IMR-90 (cell line): ENCODE data around the gene ATP1B1. TPM values are rescaled to one million over a fixed set of nuclear protein-coding genes. Genes with fewer than 3 reads are reported as not detected.

Source experiments
- ATAC-seq: fragments of 200-7000 bp; cut with Tn5 transposase; 2 replicates; pipeline ENCODE4 v1.9.1; 2020; ENCODE audit warnings: low read depth, mild to moderate bottlenecking, moderate library complexity
- BruUV-seq: library from RNA; stranded (reverse); fragments of 400-500 nt; replicated peaks from 2 replicates; lab custom pipeline; 2021; lab: Mats Ljungman, UMichigan
- CTCF ChIA-PET: fragments of 300-600 bp; formaldehyde crosslinking; extraction: SDS; loops from one replicate; lab custom pipeline; 2021; ENCODE audit warnings: antibody characterized with exemption; lab: Yijun Ruan, JAX
- POLR2A ChIA-PET: fragments of 300-600 bp; sonication (Branson Sonifier 250); formaldehyde crosslinking; loops from one replicate; lab custom pipeline; 2022; ENCODE audit warnings: antibody characterized with exemption; ENCODE audit not compliant: unreplicated experiment; lab: Charles Lee
- DNase-seq: peaks from one replicate; pipeline ENCODE4 v3.0.0; 2013
- H2AFZ ChIP-seq: replicated peaks from 2 replicates; pipeline ENCODE3; 2013; ENCODE audit warnings: low read length, mild to moderate bottlenecking; ENCODE audit not compliant: poor library complexity
- H2AK5ac ChIP-seq: 2 replicates; pipeline ENCODE4 v1.6.1; 2013; ENCODE audit warnings: low read depth, low read length, inconsistent platforms
- H2AK9ac ChIP-seq: replicated peaks from 2 replicates; pipeline ENCODE3; 2013; ENCODE audit warnings: mild to moderate bottlenecking, low read depth, low read length, moderate library complexity; ENCODE audit not compliant: poor library complexity
- H2BK120ac ChIP-seq: 2 replicates; pipeline ENCODE4 v1.6.1; 2013; ENCODE audit warnings: low read depth, low read length, inconsistent platforms
- H2BK15ac ChIP-seq: 3 replicates; pipeline ENCODE4 v1.6.1; 2013; ENCODE audit warnings: low read depth, low read length, inconsistent platforms
- H2BK20ac ChIP-seq: 2 replicates; pipeline ENCODE4 v1.6.1; 2013; ENCODE audit warnings: low read depth, mild to moderate bottlenecking, inconsistent platforms, low read length, moderate library complexity
- H2BK5ac ChIP-seq: 2 replicates; pipeline ENCODE4 v1.6.1; 2013; ENCODE audit warnings: mild to moderate bottlenecking, low read depth, low read length, inconsistent platforms; ENCODE audit not compliant: poor library complexity, severe bottlenecking
- H3K14ac ChIP-seq: replicated peaks from 2 replicates; pipeline ENCODE4 v1.6.1; 2013; ENCODE audit warnings: low read depth, low read length, inconsistent platforms
- H3K18ac ChIP-seq: 2 replicates; pipeline ENCODE4 v1.6.1; 2013; ENCODE audit warnings: low read depth, low read length, control low read depth
- H3K23ac ChIP-seq: 2 replicates; pipeline ENCODE4 v1.6.1; 2013; ENCODE audit warnings: low read depth, low read length, inconsistent platforms
- H3K27ac ChIP-seq: 2 replicates; pipeline ENCODE4 v1.5.1; 2013; ENCODE audit warnings: mild to moderate bottlenecking, control low read depth, low read length; ENCODE audit not compliant: insufficient read depth
- H3K27me3 ChIP-seq: 2 replicates; pipeline ENCODE4 v1.6.1; 2013; ENCODE audit warnings: low read length; ENCODE audit not compliant: control insufficient read depth, insufficient read depth
- H3K36me3 ChIP-seq: 2 replicates; pipeline ENCODE4 v1.6.1; 2013; ENCODE audit warnings: low read length, mixed read lengths; ENCODE audit not compliant: control insufficient read depth, insufficient read depth
- H3K4ac ChIP-seq: 2 replicates; pipeline ENCODE4 v1.6.1; 2013; ENCODE audit warnings: low read depth, low read length, inconsistent platforms
- H3K4me1 ChIP-seq: 2 replicates; pipeline ENCODE4 v1.6.1; 2013; ENCODE audit warnings: low read length, mixed read lengths; ENCODE audit not compliant: control insufficient read depth, insufficient read depth
- H3K4me2 ChIP-seq: 2 replicates; pipeline ENCODE4 v1.6.1; 2013; ENCODE audit warnings: low read depth, mild to moderate bottlenecking, control low read depth, low read length, moderate library complexity
- H3K4me3 ChIP-seq: 2 replicates; pipeline ENCODE4 v1.5.1; 2013; ENCODE audit warnings: low read depth, mild to moderate bottlenecking, control low read depth, low read length, moderate library complexity; ENCODE audit not compliant: insufficient read depth
- H3K56ac ChIP-seq: 2 replicates; pipeline ENCODE4 v1.6.1; 2013; ENCODE audit warnings: low read length, inconsistent platforms; ENCODE audit not compliant: insufficient read depth; ENCODE audit errors: extremely low read depth
- H3K79me1 ChIP-seq, 2 experiments: 2 replicates each; pipeline ENCODE4 v1.6.1; 2013; ENCODE audit warnings: low read length in 2 of 2, inconsistent platforms in 1 of 2, low read depth in 1 of 2
- H3K9ac ChIP-seq: 2 replicates; pipeline ENCODE4 v1.6.1; 2013; ENCODE audit warnings: low read depth, low read length, control low read depth
- H3K9me1 ChIP-seq: 2 replicates; pipeline ENCODE4 v1.6.1; 2013; ENCODE audit warnings: low read length, inconsistent platforms; ENCODE audit not compliant: insufficient read depth
- H3K9me3 ChIP-seq: 2 replicates; pipeline ENCODE4 v1.6.1; 2013; ENCODE audit warnings: low read length; ENCODE audit not compliant: control insufficient read depth, insufficient read depth
- H4K20me1 ChIP-seq: 2 replicates; pipeline ENCODE4 v1.6.1; 2013; ENCODE audit warnings: low read length, inconsistent platforms; ENCODE audit not compliant: insufficient read depth
- H4K5ac ChIP-seq: 2 replicates; pipeline ENCODE4 v1.6.1; 2013; ENCODE audit warnings: mild to moderate bottlenecking, low read depth, low read length, control low read depth
- H4K8ac ChIP-seq, 2 experiments: 2 replicates each; pipeline ENCODE4 v1.6.1; 2013; ENCODE audit warnings: low read depth in 2 of 2, low read length in 2 of 2, control low read depth in 1 of 2, inconsistent platforms in 1 of 2
- H4K91ac ChIP-seq: 2 replicates; pipeline ENCODE4 v1.6.1; 2013; ENCODE audit warnings: low read depth, low read length, inconsistent platforms; ENCODE audit not compliant: insufficient read depth
- BHLHE40 ChIP-seq: fragments of 150-350 bp; IDR thresholded peaks from 2 replicates; pipeline ENCODE4 v1.6.1; 2016; ENCODE audit warnings: mild to moderate bottlenecking, low read depth, low read length
- CEBPB ChIP-seq: IDR thresholded peaks from 2 replicates; pipeline ENCODE4 v1.6.1; 2012; ENCODE audit warnings: low read depth, low read length, improper control_type of control experiment
- CHD1 ChIP-seq: IDR thresholded peaks from 2 replicates; pipeline ENCODE4 v1.6.1; 2012; ENCODE audit warnings: low read depth, low read length, improper control_type of control experiment
- CTCF ChIP-seq: conservative IDR thresholded peaks from 2 replicates; pipeline ENCODE4 v1.5.1; 2012; ENCODE audit warnings: mild to moderate bottlenecking, low read depth, low read length, improper control_type of control experiment
- ELK1 ChIP-seq: fragments of 150-350 bp; IDR thresholded peaks from 2 replicates; pipeline ENCODE4 v1.6.1; 2016; ENCODE audit warnings: low read depth, mild to moderate bottlenecking, low read length, moderate library complexity, borderline replicate concordance
- FOS ChIP-seq: fragments of 150-350 bp; IDR thresholded peaks from 2 replicates; pipeline ENCODE4 v1.6.1; 2016; ENCODE audit warnings: low read depth, low read length
- MAFK ChIP-seq: IDR thresholded peaks from 2 replicates; pipeline ENCODE4 v1.6.1; 2012; ENCODE audit warnings: low read depth, low read length, improper control_type of control experiment
- MAZ ChIP-seq: IDR thresholded peaks from 2 replicates; pipeline ENCODE4 v1.6.1; 2012; ENCODE audit warnings: low read depth, mild to moderate bottlenecking, low read length, improper control_type of control experiment, moderate library complexity, borderline replicate concordance
- MXI1 ChIP-seq: IDR thresholded peaks from 2 replicates; pipeline ENCODE4 v1.6.1; 2012; ENCODE audit warnings: low read depth, mild to moderate bottlenecking, low read length, moderate library complexity, borderline replicate concordance
- NFE2L2 ChIP-seq: fragments of 150-350 bp; IDR thresholded peaks from 2 replicates; pipeline ENCODE4 v1.6.1; 2016; ENCODE audit warnings: low read depth, mild to moderate bottlenecking, low read length
- POLR2A ChIP-seq: IDR thresholded peaks from 2 replicates; pipeline ENCODE4 v1.6.1; 2012; ENCODE audit warnings: mild to moderate bottlenecking, low read depth, low read length
- RAD21 ChIP-seq: IDR thresholded peaks from 2 replicates; pipeline ENCODE4 v1.6.1; 2012; ENCODE audit warnings: low read length, improper control_type of control experiment
- RCOR1 ChIP-seq: IDR thresholded peaks from 2 replicates; pipeline ENCODE4 v1.6.1; 2012; ENCODE audit warnings: mild to moderate bottlenecking, low read length, improper control_type of control experiment; ENCODE audit not compliant: insufficient replicate concordance
- RFX5 ChIP-seq: IDR thresholded peaks from 2 replicates; pipeline ENCODE4 v1.8.0; 2012; ENCODE audit warnings: low read depth, mild to moderate bottlenecking, low read length, moderate library complexity
- SMC3 ChIP-seq: fragments of 150-350 bp; IDR thresholded peaks from 2 replicates; pipeline ENCODE4 v1.6.1; 2016; ENCODE audit warnings: low read depth, mild to moderate bottlenecking, antibody characterized with exemption, low read length, moderate library complexity
- WGBS, 2 experiments: methylation state at CpG; one replicate each; pipeline versions ENCODE4 v1.1.5 to v1.1.7; 2013; ENCODE audit warnings: missing lambda C conversion rate in 2 of 2; ENCODE audit not compliant: insufficient read length in 1 of 2; ENCODE audit errors: extremely low coverage in 2 of 2; 5-methylcytosine and 5-hydroxymethylcytosine counted together
- dilution Hi-C: fragments of 300-500 bp; cut with HindIII; formaldehyde crosslinking; loops from one replicate; pipeline ENCODE4 v1.14.3; 2018; ENCODE audit warnings: low sequenced_read_pairs; ENCODE audit not compliant: unreplicated experiment
- in situ Hi-C: fragments of 300-500 bp; cut with MboI; formaldehyde crosslinking; loops from 3 replicates; pipeline ENCODE4 v1.14.3; 2019; ENCODE audit warnings: low sequenced_read_pairs, inconsistent platforms, mixed read lengths
- intact Hi-C: fragments of 100-400 bp; cut with micrococcal nuclease; formaldehyde crosslinking; loops from 2 replicates; pipeline ENCODE4 v1.10.0; 2022
- polyA plus RNA-seq, 3 experiments: library from polyadenylated mRNA; depleted of rRNA; stranded (reverse); fragments of >200 nt; gene quantifications; 2 replicates each; pipeline ENCODE4 v1.2.3, GENCODE V29; 2012; ENCODE audit warnings: low replicate concordance in 1 of 3
- total RNA-seq: library from RNA; depleted of rRNA; stranded (reverse); fragments of >200 nt; gene quantifications from 2 replicates; pipeline ENCODE4 v1.2.3, GENCODE V29; 2012
- TF ChIP-seq, protein P1 (sequence below): fragments of 150-350 bp; IDR thresholded peaks from 2 replicates; pipeline ENCODE4 v1.6.1; 2017; ENCODE audit warnings: mild to moderate bottlenecking, antibody characterized with exemption, low read length, low read depth

Gene ATP1B1
- total and polyA plus RNA-seq, 2 of the 4 experiments (the other 2 are of a cell fraction), result 14.5 to 22.1 TPM

- ATAC-seq (no peak), DNase-seq (no peak)
- no peak overlapping the region for H4K91ac ChIP-seq
- intact Hi-C loops, result no loop called here
- dilution Hi-C loops, result no loop called here
- BruUV-seq, result no TSS peak
- CTCF ChIA-PET, result interaction anchor here (1.8 kb wide), 1 partner anchor 262 kb away, joined by 5 read pairs; no protein-coding TSS in a partner anchor
- no peak overlapping the region for H2BK20ac ChIP-seq
- no peaks in the 10 kb centered on the region for H3K9me3 ChIP-seq
- H3K4ac ChIP-seq, result no peak overlapping the region
- no peak overlapping the region for H2BK15ac ChIP-seq
- no peak overlapping the region for H3K27ac ChIP-seq
- H3K9ac ChIP-seq, result no peak overlapping the region
- H3K4me2 ChIP-seq, result no peak overlapping the region
- POLR2A ChIA-PET, result no interaction called here
- H3K4me3 ChIP-seq, result no peak overlapping the region
- no peak overlapping the region for H2AFZ ChIP-seq
- no peaks in the 10 kb centered on the region for H3K36me3 ChIP-seq
- no peak overlapping the region for H2AK9ac ChIP-seq
- H3K56ac ChIP-seq, result no peak overlapping the region
- H2AK5ac ChIP-seq, result no peak overlapping the region
- WGBS, 2 experiments, result 10% methylated on average over 2 of the region's 2 CpGs; no CpG with 5 or more reads in 1 of the 2 experiments
- no peak overlapping the region for H4K8ac ChIP-seq
- H3K14ac ChIP-seq, result no peak overlapping the region
- no peaks in the 10 kb centered on the region for H3K9me1 ChIP-seq
- TF ChIP-seq BHLHE40, result no peak
- no peak for TF ChIP-seq RCOR1
- TF ChIP-seq CTCF, result no peak
- TF ChIP-seq FOS, result no peak
- TF ChIP-seq, protein P1, sequence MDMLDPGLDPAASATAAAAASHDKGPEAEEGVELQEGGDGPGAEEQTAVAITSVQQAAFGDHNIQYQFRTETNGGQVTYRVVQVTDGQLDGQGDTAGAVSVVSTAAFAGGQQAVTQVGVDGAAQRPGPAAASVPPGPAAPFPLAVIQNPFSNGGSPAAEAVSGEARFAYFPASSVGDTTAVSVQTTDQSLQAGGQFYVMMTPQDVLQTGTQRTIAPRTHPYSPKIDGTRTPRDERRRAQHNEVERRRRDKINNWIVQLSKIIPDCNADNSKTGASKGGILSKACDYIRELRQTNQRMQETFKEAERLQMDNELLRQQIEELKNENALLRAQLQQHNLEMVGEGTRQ, result no peak
- no peak for TF ChIP-seq MXI1
- TF ChIP-seq CHD1, result no peak
- no peak for TF ChIP-seq MAFK
- no peak for TF ChIP-seq NFE2L2
- no peak for TF ChIP-seq RAD21
- TF ChIP-seq SMC3, result no peak
- no peak for TF ChIP-seq POLR2A
- no peak for TF ChIP-seq ELK1
- TF ChIP-seq CEBPB, result no peak
- TF ChIP-seq MAZ, result no peak
- TF ChIP-seq RFX5, result no peak
- no peak overlapping the region for H2BK5ac ChIP-seq
- H3K4me1 ChIP-seq, result no peaks in the 10 kb centered on the region
- H3K18ac ChIP-seq, result no peak overlapping the region
- no peaks in the 10 kb centered on the region for H4K20me1 ChIP-seq
- H3K23ac ChIP-seq, result no peak overlapping the region
- H4K5ac ChIP-seq, result no peak overlapping the region
- H3K79me1 ChIP-seq, result no peaks in the 10 kb centered on the region
- no peak overlapping the region for H2BK120ac ChIP-seq
- peaks cover 2% of the 10 kb centered on the region; the same call in 1 of the 2 replicates for H3K27me3 ChIP-seq
- in situ Hi-C loops, result no loop called here
Measured at GRCh38 chr1:169085911-169086310, 20.6 kb upstream of the ATP1B1 start.
